AG09319 (cell line): ENCODE measurements around the gene DALRD3.

Experiments
- DNase-seq: peaks from one replicate; pipeline ENCODE4 v3.0.0-alpha.2; 2010; ENCODE audit warnings: low read depth; ENCODE audit errors: extremely low read depth
- CTCF ChIP-seq: IDR thresholded peaks from 2 replicates; pipeline ENCODE4 v1.5.1; 2011; ENCODE audit warnings: low read depth, mild to moderate bottlenecking, inconsistent platforms, low read length, moderate library complexity

DALRD3 gene

GRCh38 chr3:48991851-48992545, 26.4 kb downstream of the DALRD3 start:
- no peak for DNase-seq
- TF ChIP-seq CTCF = no peak

GRCh38 chr3:48990636-48991469, 27.5 kb downstream of the DALRD3 start:
- DNase-seq = no peak
- TF ChIP-seq CTCF = no peak

DNA sequence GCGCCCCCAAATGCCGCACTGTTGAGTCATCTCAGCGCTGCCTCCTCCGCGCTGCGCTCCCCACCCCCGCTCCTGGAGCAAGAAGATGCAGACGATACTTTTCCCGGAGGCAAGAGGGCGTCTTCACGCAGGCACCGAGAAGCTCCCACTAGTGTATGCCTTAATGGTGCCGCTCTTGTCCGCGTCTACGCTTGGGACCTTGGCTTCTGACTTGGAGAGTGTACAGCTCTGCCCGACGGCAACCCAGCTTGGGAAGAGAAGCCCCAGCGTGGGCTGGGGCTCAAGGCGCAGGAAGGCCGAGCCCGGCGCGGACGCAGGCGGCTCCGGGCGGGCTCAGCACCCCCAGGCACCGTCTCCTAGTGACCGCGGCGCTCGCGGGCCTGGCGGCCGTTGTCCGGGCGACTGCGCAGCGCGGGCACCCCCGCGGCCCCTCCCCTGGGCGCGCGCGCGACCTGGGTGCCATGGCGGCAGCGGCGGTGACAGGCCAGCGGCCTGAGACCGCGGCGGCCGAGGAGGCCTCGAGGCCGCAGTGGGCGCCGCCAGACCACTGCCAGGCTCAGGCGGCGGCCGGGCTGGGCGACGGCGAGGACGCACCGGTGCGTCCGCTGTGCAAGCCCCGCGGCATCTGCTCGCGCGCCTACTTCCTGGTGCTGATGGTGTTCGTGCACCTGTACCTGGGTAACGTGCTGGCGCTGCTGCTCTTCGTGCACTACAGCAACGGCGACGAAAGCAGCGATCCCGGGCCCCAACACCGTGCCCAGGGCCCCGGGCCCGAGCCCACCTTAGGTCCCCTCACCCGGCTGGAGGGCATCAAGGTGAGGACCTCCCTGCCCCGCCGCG, 28.4 kb downstream of the DALRD3 start, which contains the start of gene P4HTM:
Gene P4HTM (plus strand): TSS at position 446 of the 840 bp plus-strand sequence. CDS start 16 bp downstream, at position 462.
- peak; percentile 54 for TF ChIP-seq CTCF
- DNase-seq = peak; percentile 72

DNA sequence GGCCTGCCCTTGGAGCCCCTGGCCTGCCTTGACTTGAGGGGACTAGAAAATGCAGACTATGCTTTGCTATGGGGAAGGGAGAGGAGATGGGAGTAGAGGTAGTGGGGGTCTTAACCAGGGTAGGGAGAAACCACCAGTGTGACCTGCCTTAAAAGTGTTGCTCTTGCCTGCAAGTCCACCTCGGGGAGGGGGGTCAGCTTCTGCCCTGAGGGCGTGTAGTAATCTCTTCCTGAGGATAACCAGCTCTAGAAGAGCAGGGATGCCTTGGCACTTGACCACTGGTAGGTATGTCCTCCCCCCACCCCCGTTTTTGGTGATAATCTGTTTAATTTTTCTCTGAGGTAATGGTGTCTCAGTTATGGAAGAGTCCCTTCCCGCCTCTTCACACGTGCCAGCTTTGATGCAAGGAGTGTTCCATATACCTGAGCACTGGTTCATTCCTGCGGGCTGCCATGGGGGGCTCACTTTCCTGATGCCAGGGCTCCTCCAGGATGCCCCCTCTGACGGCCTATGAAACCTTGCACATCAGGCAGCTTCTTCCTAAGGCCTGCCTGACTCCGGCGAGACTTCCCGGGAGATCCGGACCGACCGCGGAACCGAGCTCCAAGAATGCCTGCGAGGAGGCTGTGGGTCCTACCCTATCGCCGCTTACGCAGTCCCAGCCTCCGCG, 29.1 kb downstream of the DALRD3 start:
- no peak for TF ChIP-seq CTCF
- DNase-seq = no peak

GRCh38 chr3:48985831-48986376, 32.5 kb downstream of the DALRD3 start:
- no peak for TF ChIP-seq CTCF
- no peak for DNase-seq

DNA sequence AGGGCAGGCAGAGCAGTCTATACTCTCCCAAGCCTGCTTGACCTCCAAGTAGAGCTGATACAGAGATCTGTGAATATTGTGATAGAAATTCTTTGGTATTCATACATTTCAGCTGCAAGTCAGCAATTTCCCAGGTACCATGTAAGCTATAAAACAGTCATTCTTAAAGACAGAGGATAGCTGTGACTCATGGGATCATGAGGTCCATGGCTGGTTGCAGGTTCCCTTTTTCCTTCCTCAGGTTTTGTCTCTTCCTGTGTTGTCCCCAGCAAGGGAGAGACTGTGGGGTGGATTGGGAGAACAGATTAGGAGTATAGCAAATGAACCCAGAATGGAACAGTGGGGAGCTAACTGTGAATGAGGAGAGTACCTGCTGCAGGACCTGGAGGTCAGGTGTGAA, 33.7 kb downstream of the DALRD3 start:
- DNase-seq = no peak
- TF ChIP-seq CTCF = no peak
